AG09309 (cell line): Measurements from ENCODE around the gene LDB2.

Source experiments
- DNase-seq: peaks from one replicate; pipeline ENCODE4 v3.0.0-alpha.2; 2010; ENCODE audit warnings: low read depth
- H3K4me3 ChIP-seq: 2 replicates; pipeline ENCODE4 v1.5.1; 2011; ENCODE audit warnings: mild to moderate bottlenecking, low read depth, low read length, moderate library complexity; ENCODE audit not compliant: control insufficient read depth
- CTCF ChIP-seq: IDR thresholded peaks from 2 replicates; pipeline ENCODE4 v1.5.1; 2011; ENCODE audit warnings: mild to moderate bottlenecking, low read depth, low read length, inconsistent platforms; ENCODE audit not compliant: insufficient read depth, control insufficient read depth; ENCODE audit errors: missing control alignments

Gene LDB2

GRCh38 chr4:16626945-16627344, 271.5 kb downstream of the LDB2 start:
- no peak for TF ChIP-seq CTCF
- no peak overlapping the region for H3K4me3 ChIP-seq
- DNase-seq, result peak; percentile 94

- TF ChIP-seq CTCF, result no peak
- H3K4me3 ChIP-seq, result no peak overlapping the region
- DNase-seq, result no peak
Measured at GRCh38 chr4:16622826-16623225, 275.6 kb downstream of the LDB2 start.

DNA sequence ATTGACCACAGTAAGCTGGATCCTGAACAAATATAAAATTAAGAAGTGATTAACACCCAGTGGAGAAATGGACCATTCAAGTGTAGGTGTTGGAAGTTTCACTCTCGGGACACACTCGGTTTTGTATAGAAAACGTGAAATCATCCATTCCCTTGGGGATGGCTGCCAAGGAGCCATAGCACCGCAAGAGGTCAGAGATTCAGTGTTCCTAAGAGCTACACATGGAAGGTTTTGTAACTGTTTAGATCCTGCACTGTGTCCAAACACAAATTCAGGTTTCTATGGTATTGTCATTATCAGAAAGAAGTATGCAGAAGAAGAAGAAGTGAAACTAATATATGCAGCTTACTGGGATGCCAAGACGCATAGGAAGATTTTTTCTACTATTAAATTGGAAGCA, 281.0 kb downstream of the LDB2 start:
- no peak overlapping the region for H3K4me3 ChIP-seq
- no peak for TF ChIP-seq CTCF
- no peak for DNase-seq

DNA sequence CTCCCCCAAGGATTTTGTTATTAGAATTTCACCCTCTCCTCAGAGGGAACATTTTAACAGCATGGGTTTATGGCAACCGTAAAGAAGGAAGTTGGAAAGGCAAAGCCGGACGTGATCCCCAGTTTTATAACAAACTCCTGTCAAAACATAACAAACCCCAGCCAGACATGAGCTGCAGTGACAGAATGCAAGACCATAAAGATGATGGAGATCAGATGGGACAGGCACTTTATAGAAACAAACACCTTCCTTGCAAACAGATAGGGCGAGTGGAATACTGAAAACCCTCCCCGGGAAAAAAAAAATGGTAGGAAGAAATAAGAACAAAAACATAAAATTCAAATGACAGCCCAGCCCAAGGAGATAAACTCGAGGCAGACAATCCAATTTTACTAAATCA, 281.4 kb downstream of the LDB2 start:
- no peak overlapping the region for H3K4me3 ChIP-seq
- DNase-seq, result no peak
- no peak for TF ChIP-seq CTCF

GRCh38 chr4:16609170-16609758, 289.2 kb downstream of the LDB2 start:
- DNase-seq, result no peak
- no peak for TF ChIP-seq CTCF
- H3K4me3 ChIP-seq, result no peak overlapping the region

DNA sequence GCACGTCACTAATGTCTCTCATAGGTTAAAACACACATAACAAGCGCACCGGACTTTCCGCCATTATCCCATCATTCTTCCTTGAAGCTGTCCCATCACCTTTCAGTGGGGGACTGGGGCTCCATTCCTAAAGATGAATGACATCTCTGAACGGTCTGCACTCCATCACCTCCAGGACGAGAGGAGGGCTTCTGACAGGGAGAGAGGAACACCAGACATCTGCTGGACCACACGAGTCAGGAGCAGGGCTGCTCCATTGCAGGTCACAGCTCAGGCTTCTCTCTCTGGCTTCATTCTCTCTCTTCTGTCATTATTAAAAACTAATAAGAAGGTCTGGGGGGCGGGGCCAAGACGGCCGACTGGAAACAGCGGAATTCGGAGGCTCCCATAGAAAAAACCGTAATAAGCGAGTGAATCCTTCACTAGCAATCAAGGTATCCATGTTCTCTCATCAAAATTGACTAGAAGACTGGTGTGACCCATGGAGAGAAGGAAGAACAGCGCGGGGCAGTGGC, 289.8 kb downstream of the LDB2 start:
- H3K4me3 ChIP-seq, result no peak overlapping the region
- no peak for TF ChIP-seq CTCF
- DNase-seq, result no peak
